Activated gamma-delta T cell (primary cell): ENCODE results near the gene ZMYND19.
"Not testable (repeated sequence)": the region's sequence is repeated elsewhere in the genome, so short reads cannot be mapped to it uniquely, and the experiment has no call there.

Experiments
- DNase-seq: peaks from one replicate; lab custom pipeline; 2025; lab: John Stamatoyannopoulos, UW

ZMYND19 gene

DNA sequence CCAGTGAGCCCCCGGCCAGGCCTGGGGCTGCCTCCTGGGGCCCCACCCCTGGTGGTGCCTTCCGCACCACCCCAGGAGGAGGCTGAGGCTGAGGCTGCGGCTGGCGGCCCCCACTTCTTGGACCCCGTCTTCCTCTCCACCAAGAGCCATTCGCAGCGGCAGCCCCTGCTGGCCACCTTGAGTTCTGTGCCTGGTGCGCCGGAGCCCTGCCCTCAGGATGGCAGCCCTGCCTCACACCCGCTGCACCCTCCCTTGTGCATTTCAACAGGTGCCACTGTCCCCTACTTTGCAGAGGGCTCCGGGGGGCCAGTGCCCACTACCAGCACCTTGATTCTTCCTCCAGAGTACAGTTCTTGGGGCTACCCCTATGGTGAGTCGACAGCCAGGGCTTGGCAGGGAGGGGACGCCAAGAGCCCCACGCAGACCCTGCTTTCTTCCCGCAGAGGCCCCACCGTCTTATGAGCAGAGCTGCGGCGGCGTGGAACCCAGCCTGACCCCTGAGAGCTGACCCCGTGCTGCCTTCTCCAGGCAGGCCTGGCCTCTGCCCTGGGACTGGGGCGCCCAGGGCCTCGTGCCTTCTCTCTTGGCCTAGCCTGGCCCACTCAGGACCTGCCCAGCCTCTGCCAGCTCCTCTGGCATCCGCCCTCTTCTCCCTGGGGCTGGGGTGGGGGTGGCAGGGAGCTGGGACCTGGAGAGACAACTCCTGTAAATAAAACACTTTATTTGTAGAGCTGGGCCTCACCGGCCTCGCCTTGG lies 24.5 kb upstream of the ZMYND19 start:
- DNase-seq = no peak

- no peak for DNase-seq
Observed at GRCh38 chr9:137613738-137614523, 23.6 kb upstream of the ZMYND19 start.

DNA sequence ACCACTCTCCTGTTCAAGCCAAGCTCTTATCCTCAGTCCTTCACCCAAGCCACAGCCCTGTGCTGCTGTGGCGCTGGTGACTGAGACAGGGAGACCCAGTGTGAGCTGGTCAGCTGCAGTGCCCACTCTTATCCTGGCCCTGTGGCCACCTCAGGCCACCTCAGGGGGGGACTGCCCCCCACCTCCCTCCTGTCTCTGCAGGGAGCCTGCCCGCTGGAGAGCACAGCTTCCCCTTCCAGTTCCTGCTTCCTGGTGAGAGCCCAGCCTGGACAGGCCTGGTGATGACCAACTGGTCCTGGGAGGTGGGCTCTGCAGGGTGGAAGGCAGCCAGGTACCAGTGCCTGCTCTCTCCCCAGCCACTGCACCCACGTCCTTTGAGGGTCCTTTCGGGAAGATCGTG lies 22.9 kb upstream of the ZMYND19 start:
- no peak for DNase-seq

DNA sequence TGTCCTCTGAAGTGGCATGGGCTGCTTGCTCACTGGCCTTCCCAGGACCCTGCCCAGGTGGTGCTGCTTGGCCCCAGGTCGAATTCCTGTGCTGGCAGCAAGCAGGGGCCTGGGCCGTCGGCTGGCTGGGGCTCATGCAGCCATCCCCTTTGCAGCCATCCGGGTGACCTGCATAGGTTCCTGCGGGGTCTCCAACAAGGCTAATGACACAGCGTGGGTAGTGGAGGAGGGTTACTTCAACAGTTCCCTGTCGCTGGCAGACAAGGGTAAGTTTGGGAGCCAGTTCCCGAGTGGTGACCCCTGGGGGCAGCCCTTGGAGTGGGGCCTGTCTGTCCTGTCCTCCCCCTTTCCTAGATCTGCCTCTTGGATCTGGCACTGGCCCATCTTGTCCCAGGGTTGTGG lies 22.4 kb upstream of the ZMYND19 start:
- no peak for DNase-seq

DNA sequence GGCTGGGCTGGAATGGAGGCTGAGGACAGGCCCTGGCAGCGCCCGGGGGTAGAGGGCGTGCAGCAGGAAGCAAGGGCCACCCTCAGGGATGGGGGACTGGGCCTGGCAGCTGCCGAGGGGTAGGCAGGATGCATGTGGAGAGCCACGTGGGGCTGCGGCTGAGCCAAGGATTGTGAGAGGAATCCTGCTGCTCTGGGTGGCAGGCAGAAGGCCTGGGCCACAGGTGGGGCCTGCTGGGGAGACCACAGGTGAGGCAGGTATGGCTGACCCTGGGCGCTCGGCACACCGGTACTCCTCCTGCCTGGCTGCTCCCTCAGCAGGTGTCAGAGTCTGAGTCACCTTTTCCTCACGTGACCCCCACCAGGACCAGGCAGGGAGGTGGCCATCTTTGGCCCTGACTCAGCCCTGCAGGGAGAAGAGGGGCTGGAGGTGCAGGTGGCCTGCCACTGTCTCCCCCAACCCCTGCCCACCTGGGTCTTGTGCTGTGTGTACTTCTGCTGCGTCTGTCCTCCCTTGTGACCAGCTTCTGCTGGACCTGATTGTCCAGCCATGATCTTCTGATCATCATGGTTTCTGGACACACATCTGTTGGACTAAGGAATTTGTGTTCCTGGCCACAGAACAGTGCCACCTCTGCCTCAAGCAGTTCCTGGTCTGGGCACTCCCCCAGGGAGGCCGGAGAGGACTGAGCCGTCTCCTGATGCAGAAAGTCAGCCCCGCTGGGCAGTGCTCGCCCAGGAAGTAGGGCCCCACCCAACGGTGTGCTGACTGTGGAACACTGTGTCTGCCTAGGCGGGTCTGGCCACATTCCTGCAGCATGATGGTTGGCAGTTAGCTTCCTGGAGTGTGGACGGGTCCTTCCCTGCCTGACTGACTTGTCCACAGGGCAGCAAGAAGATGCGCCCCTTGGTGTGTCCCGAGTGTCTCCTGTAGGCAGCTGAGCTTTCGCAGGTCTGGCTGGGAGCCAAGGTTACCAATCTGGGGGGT lies 21.6 kb upstream of the ZMYND19 start:
- no peak for DNase-seq

DNA sequence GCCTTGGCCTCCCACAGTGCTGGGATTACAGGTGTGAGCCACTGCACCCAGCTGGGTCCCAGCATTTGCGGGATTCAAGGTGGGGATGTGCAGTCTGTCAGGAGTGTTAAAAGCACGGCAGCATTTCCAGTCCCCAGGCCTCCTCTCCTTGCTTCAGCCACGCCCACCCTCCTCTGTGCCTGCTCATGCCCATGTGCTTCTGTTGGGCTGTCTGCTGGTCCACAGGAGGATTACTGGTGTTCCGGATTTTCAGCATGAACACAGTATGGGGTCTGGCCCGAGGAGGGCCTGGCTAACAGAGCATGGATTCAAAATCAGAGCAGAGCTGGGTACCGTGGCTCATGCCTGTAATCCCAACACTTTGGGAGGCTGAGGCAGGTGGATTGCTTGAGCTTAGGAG lies 20.6 kb upstream of the ZMYND19 start:
- DNase-seq = no peak

DNA sequence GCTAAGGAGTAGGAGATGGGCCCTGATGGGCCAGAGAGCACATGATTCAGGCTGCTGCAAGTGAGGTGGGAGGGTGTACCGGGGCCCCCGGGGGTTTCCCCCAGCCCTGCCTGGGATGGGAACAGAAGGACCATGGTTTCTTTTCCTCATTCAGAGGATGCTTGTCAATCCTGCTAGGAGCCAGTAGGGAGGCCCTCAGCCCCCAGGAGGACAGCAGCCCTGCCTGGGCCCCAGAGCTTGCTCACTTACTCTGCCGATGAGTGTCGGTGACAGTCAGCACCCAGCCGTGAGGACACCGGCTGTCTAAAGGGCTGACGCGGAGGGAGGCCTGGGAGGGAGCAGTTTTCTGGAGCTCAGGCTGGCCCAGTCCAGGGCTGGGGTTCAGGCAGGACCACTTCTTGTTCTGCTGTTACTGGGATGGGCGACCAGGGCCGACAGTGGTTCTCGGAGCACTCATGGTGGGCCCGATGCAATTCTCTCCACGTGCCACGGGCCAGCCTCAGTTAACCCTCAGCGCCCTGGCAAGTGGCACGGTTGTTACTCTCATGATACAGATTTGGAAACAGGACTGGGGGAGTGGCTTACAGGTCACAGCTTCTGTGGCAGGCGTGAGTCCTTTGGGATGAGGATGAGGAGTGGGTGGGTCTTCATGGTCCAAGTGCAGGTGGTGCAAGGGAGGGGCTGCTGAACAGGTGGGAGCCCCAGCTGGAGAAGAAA lies 17.0 kb upstream of the ZMYND19 start:
- DNase-seq = no peak

- no peak for DNase-seq
Observed at GRCh38 chr9:137606734-137607138, 16.4 kb upstream of the ZMYND19 start.

DNA sequence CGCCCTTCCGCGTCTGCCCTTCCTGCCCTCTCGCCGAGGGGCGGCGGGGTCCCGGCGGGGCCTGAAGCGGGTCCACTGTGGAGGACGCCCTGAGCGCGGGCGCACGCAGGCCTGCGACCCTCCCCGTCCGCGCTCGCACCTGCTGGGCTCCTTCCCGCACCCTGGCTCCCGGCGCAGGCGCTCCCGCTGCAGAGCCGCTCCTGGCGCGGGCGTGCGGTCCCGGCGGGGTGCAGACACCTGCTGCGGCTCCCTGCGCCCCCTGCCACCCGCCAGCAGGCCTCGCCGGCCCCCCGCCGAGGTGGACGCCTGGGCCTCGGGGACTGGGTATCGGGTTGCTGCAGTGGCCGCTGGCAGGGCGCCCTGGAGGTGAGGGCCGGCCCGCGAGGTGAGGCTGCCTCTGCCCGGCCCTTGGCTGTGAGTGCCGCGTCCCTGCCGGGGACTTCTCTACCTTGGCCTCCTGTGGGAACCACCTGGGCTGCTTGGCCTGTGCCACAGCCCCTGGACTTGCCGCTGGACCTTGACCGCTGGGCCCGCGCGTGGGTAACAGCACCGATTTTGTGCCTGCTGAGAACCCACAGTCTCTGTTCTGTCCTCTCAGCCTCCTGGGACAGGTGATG lies 15.8 kb upstream of the ZMYND19 start:
- no peak for DNase-seq

GRCh38 chr9:137605121-137606004 lies 15.1 kb upstream of the ZMYND19 start, which contains the start of gene ARRDC1:
ARRDC1 (plus strand) TSS chr9:137605686; CDS start chr9:137605718, 32 bp downstream.
- peak; percentile 96 for DNase-seq

- DNase-seq = no peak
Observed at GRCh38 chr9:137604345-137605086, 14.2 kb upstream of the ZMYND19 start.

GRCh38 chr9:137603879-137604278 lies 13.6 kb upstream of the ZMYND19 start:
- no peak for DNase-seq

DNA sequence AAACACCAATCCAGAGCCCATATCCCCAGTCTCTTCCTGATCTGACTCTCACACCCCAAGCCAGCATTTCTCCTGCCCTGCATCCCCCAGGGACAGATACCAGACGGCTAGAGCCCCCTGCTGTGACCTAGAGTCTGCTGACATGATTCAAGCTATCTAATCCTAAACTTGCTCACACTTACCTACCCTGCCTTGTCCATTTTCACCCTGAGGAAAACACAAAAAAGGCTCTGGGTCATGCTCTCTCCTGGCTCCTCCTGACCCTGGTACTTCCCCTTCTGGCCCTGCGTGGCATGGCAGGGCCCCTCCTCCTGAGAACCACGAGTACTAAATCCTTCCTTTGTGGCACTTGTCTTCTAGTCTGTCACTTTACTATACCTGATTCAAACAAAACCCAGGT lies 12.3 kb upstream of the ZMYND19 start:
- no peak for DNase-seq

GRCh38 chr9:137598943-137599342 lies 8.6 kb upstream of the ZMYND19 start:
- no peak for DNase-seq

- DNase-seq = not testable (repeated sequence)
Observed at GRCh38 chr9:137596577-137596976, 6.3 kb upstream of the ZMYND19 start.

GRCh38 chr9:137593176-137593575 lies 2.9 kb upstream of the ZMYND19 start:
- no peak for DNase-seq

- DNase-seq = no peak
Observed at GRCh38 chr9:137592767-137593166, 2.5 kb upstream of the ZMYND19 start.

GRCh38 chr9:137590123-137590468 lies 216 bp downstream of the ZMYND19 start:
- no peak for DNase-seq

- DNase-seq = no peak
Observed at GRCh38 chr9:137589441-137590122, 730 bp downstream of the ZMYND19 start.
